SIG-M5 treated with dmso at 0.1 percent for 504 hours (cell line): ENCODE data around the gene ARHGEF16.

Experiments used
- DNase-seq: peaks from one replicate; lab custom pipeline; 2025; ENCODE audit not compliant: unreplicated experiment; lab: John Stamatoyannopoulos, UW

Gene ARHGEF16

GRCh38 chr1:3479511-3480368, 25.3 kb downstream of the ARHGEF16 start:
- DNase-seq: no peak

DNA sequence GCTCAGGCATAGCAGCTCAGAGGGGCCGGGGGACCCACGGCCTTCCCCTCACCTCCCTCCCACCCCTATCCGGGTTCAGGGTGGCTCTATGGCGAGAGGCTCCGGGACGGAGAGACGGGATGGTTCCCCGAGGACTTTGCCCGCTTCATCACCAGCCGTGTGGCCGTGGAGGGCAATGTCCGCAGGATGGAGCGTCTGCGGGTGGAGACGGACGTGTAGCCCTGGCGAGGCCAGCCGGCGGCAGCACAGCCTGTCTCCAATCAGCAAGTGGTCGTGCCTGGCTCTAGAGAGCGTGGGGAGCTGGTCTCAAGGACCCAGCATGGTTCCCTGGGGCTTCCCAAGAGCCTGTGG, 25.9 kb downstream of the ARHGEF16 start:
- DNase-seq: no peak

DNA sequence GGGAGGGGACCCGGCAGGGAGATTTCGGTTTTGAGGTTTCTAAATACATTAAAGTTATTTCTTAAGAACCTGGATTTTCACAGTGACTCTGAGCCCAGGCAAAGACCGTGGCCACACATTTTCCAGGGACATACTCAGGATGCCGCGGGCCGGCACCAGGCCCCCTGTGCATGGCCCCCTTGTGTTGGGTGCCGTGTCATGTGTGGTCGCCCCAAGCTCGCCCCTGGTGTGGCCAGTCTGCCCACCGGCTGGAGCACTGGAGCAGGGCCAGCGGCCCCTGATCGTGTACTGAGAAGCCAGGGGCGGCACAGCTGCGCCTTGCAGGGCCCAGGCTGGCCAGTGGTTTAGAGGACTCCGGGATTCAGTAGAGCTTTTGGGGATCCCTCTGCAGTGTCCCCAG, 26.6 kb downstream of the ARHGEF16 start:
- no peak for DNase-seq

- no peak for DNase-seq
Observed at GRCh38 chr1:3481836-3482375, 27.4 kb downstream of the ARHGEF16 start.

DNA sequence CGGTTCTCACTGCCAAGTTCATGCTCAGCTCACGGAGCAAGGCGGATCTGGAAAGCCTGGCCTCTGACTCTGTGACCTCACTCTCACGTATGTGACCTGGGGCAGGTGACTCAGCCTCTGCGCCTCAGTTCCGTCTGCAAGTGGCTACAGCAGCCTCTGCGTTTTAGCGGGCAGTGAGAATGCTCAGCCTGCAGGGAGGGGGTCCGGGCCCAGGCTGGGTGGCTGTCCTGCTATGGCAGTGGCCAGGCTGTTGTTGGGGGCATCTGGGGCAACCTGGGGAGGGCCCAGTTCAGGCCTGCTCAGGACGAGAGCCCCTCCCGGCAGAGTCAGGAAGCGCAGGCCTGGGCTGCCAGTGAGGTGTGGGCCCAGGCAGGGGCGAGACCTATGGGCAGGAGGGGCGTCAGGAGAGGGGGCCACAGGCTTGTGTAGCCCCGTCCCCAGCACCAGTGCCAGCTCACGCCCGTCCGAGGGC, 27.9 kb downstream of the ARHGEF16 start:
- DNase-seq: peak; percentile 28

DNA sequence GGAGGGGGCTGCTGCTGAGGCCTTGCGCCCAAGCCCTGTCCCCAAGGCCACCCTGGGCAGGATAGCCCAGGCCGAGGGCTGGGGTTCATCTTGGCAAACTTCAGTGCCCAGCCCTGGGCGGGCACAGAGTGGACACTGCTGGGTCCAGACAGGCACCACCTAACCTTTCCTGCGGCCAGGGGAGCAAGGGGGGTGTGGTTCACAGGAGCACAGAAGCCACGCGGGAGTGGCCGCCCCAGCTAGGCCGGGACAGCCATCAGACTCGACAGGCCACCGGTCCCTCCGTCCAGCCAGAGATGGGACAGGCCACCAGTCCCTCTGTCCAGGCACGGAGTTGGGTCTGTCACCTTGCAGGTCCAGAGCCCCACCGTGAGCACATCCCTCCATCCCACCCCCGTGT, 28.9 kb downstream of the ARHGEF16 start:
- DNase-seq: no peak

GRCh38 chr1:3483801-3484444, 29.5 kb downstream of the ARHGEF16 start:
- peak; percentile 6 for DNase-seq

DNA sequence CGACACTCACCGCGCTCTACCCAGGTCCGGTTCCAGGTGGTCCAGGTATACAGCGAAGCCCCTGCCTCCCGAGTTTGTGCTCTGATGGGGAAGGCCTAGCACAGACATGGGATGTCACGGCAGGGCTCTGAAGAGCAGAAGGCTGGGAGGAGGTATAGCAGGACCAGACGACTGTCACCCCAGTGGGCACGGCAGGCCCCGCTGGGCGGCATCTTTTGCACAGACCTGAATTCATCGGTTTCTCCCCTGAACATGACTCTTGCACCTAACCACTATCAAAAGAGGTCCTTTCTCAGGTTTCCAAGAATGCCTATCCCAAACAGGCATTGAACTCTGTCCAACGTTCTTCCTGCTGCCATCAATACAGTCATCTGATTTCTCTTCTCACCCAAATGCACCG, 30.6 kb downstream of the ARHGEF16 start:
- DNase-seq: no peak

GRCh38 chr1:3488432-3488831, 34.0 kb downstream of the ARHGEF16 start:
- no peak for DNase-seq

DNA sequence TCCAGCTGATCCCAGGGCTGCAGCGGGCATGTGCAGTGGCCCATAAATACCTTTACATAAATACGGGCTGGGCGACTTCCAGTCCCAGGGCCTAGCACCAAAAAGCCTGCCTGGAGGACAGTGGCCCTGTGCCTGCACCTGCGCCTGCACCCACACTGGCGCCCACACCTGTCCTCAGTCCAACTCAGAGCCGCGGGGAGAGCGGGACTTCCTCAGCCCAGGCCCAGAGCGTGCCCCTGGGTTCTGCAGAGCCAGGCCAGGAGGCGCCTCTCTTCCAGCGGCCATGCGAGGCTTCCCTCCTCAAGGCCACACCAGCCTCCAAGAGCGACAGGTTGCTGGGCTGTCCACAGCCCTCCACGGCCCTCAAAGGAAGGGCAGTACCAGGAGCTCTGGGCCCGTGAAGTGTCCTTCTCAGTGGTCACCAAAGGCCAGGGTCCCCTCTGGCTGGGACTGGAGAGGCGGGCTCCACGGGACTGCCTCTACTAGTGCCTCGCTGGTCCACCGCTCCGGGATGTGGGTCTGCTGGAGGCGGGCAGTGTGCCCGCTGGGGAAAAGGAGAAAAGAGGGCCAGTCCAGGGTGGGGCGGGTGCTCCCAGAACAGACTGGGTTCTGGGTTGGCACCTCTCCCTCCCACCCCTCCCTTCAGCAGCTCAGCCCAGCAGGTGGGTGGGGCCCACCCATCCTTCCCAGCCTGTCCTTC, 35.7 kb downstream of the ARHGEF16 start:
- no peak for DNase-seq

DNA sequence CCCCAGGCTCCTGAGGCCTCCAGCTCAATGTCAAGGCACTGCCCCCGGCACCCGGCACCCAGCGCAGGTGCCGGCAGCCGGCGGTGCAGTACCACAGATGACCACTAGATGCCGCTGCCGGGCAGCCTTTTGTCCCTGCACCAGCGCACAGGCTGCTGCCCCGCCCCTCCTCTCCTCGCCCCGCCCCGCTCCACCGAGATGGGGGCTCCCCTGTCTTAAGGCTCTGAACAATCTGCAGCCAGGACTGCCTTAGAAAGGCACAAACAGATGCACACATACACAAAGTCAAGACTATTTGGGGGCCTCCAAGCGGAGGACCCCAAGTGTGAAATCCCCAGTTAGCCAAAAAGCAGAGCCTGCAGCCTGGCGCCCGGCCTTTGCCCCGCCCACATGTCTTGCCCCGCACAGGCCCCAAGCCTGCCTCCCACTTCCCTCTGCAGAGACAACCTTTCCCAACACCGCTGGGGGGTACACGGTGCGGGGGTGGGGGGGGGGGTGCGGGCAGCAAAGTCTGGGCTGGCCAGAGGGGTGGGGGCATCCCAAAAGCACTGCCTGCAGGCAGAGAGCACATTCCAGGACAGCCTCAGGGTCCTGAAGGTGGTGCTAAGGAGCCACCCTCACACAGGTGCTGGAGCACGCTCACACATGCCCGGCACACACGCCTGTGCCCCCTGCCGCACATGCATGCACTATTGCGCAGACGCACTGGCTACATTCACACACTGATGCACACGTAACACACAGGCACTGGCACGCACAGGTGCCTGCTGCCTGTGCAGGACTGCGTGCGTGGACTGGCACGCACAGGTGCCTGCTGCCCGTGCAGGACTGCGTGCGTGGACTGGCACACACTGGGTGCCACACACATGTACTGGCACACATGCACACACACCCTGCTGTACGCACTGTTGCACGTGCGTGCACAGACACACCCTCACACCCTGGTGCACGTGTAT, 37.1 kb downstream of the ARHGEF16 start:
- peak; percentile 54 for DNase-seq

GRCh38 chr1:3492545-3493246, 38.2 kb downstream of the ARHGEF16 start:
- no peak for DNase-seq

DNA sequence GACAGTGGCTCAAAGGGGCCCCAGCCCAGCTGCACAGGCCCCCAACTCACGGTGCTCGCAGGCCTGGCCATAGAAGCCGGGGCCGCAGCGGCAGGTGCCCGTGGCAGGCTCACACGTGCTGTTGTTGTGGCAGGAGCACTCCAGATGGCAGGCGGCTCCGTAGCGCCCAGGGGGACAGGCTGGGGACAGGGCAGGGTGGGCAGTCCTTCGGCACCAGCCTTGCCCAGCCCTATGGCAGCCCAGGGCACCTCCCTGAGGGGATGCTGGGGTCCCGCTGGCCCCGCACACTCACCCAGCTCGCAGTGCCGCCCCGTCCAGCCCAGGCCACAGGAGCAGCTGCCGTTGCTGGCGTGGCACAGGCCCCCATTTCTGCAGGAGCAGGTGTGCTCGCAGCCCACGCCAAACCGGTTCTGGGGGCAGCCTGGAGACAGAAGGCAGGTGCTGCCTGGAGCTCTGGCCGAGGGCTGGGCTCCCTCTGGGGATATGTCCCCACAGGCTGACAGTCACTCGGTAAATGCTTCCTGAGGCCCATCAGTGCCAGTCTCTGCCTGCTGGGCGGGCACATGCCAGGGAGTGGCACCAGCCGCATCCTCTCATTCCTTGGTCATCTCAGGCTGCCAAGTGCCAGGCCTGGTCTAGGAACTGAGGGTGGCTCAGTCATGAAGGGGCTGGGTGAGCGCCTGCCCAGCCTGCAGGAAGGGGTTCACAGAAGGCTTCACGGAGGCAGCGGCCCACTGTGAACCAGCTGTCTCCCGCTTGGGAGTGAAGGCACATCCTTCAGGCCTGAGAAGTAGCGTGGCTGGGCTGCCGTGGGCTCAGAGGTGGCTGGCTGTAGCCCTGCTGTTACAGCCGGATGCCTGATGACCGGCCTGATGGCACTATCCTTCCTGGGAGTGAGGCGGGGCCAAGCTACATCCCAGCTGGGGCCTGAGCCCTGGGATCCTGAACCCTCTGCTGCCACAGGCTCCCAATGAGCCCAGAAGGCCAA, 40.1 kb downstream of the ARHGEF16 start:
- DNase-seq: peak; percentile 8

DNA sequence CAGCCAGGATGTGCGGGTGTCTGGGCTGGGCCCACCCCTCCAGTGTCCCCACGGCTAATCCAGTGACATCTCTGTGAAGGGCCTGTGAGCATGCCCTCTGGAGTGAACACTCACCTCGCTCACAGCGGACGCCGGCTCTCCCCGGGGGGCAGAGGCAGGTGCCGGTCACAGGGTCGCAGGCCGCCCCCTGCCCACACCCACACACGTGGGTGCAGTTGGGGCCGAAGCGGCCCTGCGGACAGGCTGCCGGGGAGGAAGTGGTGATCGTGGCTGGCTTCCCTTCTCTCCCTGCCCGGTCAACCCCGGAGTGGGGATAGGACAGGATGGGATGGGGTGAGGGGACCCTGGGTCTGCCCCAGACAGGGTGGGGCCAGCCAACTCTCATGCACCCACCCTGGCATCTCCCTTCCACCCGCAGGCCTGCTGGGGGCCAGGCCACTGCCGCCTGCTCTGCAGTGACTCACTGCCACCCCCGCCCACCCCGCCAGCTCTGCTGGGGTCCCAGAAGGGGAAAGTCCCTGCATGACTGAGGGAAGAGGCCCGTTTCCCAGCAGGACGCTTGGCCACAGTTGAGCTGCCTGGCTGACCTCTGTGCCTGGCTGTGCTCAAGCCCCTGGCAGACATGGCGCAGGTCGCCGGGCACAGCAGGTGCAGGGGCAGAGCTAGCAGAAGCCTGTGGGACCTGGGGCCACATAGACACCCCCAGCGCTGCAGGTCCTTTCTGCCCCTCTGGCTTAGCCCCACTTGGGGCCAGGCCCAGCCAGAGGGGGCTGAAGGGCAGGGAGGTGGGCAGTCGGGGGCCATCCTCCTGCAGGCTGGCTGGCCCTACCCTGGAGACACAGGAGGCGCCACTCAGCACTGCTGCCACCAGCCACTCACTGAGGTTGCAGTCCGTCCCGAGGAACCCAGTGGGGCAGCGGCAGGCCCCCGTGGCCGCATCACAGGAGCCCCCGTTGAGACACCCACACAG, 41.6 kb downstream of the ARHGEF16 start:
- DNase-seq: no peak

- no peak for DNase-seq
Observed at GRCh38 chr1:3496916-3497315, 42.5 kb downstream of the ARHGEF16 start.

GRCh38 chr1:3497521-3497920, 43.1 kb downstream of the ARHGEF16 start:
- no peak for DNase-seq

DNA sequence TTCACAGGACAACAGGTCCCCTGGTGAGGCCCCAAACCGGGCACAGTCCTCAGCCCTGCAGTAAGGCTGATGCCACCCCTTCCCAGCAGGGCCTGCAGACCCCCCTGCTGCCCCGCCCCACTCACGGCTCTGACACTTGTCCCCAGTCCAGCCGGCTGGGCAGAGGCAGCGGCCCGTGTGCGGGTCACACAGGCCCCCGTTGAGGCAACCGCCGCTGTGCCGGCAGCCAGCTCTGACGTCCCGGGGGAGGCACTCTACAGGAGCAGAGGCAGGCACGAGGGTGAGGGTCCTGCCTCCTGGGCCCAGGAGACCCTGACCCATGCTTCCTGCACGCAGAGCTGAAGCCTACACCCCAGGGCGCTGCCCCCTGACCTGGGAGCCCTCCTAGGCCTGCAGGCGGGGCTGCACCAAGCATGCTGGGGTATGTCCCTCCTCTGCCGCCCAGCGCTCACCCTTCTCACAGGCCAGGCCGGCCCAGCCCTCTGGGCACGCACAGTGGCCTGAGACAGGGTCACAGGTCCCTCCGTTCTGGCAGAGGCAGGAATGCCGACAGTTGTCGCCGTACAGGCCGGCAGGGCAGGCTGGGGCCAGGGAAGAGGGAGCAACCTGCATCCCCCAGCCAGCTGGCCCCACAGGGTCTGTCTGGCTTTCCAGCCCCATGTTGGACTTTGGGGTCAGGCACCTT, 43.9 kb downstream of the ARHGEF16 start:
- no peak for DNase-seq
